Upper lobe of right lung (tissue), 1 donor: ENCODE measurements around the gene FGF22. TPM values are rescaled to one million over a fixed set of nuclear protein-coding genes. Genes with fewer than 3 reads are reported as not detected.

Experiments used
- ATAC-seq: fragments of 200-7000 bp; cut with Tn5 transposase; one replicate; pipeline ENCODE4 v1.9.1; 2020; ENCODE audit warnings: mild to moderate bottlenecking, moderate library complexity
- DNase-seq: peaks from one replicate; pipeline ENCODE4 v3.0.0-alpha.2; 2020
- H3K27ac ChIP-seq: fragments of 200-600 bp; one replicate; pipeline ENCODE4 v1.8.0; 2022
- H3K27me3 ChIP-seq: fragments of 200-600 bp; one replicate; pipeline ENCODE4 v1.8.0; 2022; ENCODE audit warnings: mild to moderate bottlenecking
- H3K36me3 ChIP-seq: fragments of 200-600 bp; one replicate; pipeline ENCODE4 v1.8.0; 2022
- H3K4me1 ChIP-seq: fragments of 200-600 bp; one replicate; pipeline ENCODE4 v1.8.0; 2022
- H3K4me3 ChIP-seq: fragments of 200-600 bp; one replicate; pipeline ENCODE4 v1.8.0; 2022; ENCODE audit warnings: mild to moderate bottlenecking
- H3K9me3 ChIP-seq: fragments of 200-600 bp; one replicate; pipeline ENCODE4 v1.8.0; 2022
- CTCF ChIP-seq: fragments of 200-600 bp; IDR thresholded peaks from one replicate; pipeline ENCODE4 v1.8.0; 2022; ENCODE audit warnings: antibody characterized with exemption
- intact Hi-C: fragments of 100-400 bp; cut with DNase I; formaldehyde crosslinking; loops from one replicate; pipeline ENCODE4 v1.11.0; 2022
- total RNA-seq: library from RNA; stranded (reverse); fragmentation: NEBNext Ultra II Directional; extraction: Animal tissue kit (Norgen Biotek cat#: 25700); gene quantifications from one replicate; pipeline ENCODE4 v1.2.1, GENCODE V29; 2021
- donor health status: DM: no; HTN: yes; CAD: no; lungs with severe emphysema.

The FGF22 gene
- total RNA-seq, 1 donor from 2014 or later = 0.52 TPM

GRCh38 chr19:670609-671075 is 31.0 kb downstream of the FGF22 start:
- no peaks in the 10 kb centered on the region for H3K36me3 ChIP-seq
- H3K4me1 ChIP-seq = no peaks in the 10 kb centered on the region
- intact Hi-C loops = no loop called here
- TF ChIP-seq CTCF = no peak
- H3K27ac ChIP-seq = no peak overlapping the region
- H3K9me3 ChIP-seq = no peaks in the 10 kb centered on the region
- no peak for DNase-seq
- no peaks in the 10 kb centered on the region for H3K27me3 ChIP-seq
- no peak overlapping the region for H3K4me3 ChIP-seq
- ATAC-seq = no peak

GRCh38 chr19:674282-675151 is 34.8 kb downstream of the FGF22 start:
- Histone ChIP-seq H3K36me3 (no peaks in the 10 kb centered on the region), H3K9me3 (no peaks in the 10 kb centered on the region), H3K27me3 (no peaks in the 10 kb centered on the region), H3K4me1 (peaks cover 17% of the 10 kb centered on the region), H3K4me3 (no peak overlapping the region), H3K27ac (no peak overlapping the region)
- no peak for ATAC-seq
- intact Hi-C loops = no loop called here
- TF ChIP-seq CTCF = no peak
- no peak for DNase-seq

GRCh38 chr19:676007-676338 is 36.3 kb downstream of the FGF22 start:
- no peak for ATAC-seq
- no peak for TF ChIP-seq CTCF
- Histone ChIP-seq H3K36me3 (no peaks in the 10 kb centered on the region), H3K4me1 (peaks cover 19% of the 10 kb centered on the region), H3K27ac (peak overlapping the region; percentile 51), H3K27me3 (no peaks in the 10 kb centered on the region), H3K4me3 (peak overlapping the region; percentile 23), H3K9me3 (no peaks in the 10 kb centered on the region)
- DNase-seq = no peak
- intact Hi-C loops = no loop called here

- DNase-seq = no peak
- no peaks in the 10 kb centered on the region for H3K36me3 ChIP-seq
- H3K27me3 ChIP-seq = no peaks in the 10 kb centered on the region
- no peak for TF ChIP-seq CTCF
- intact Hi-C loops = no loop called here
- no peaks in the 10 kb centered on the region for H3K9me3 ChIP-seq
- H3K4me3 ChIP-seq = peak within 1 kb of the TSS; percentile 61
- H3K4me1 ChIP-seq = peaks cover 19% of the 10 kb centered on the region
- H3K27ac ChIP-seq = peak within 1 kb of the TSS; percentile 95
- ATAC-seq = no peak
These were observed 36.8 kb downstream of the FGF22 start, which contains the start of gene FSTL3 for GRCh38 chr19:676339-677105. Gene FSTL3, plus strand, starts transcription at chr19:676392. Its CDS starts 32 bp downstream, at chr19:676424.

DNA sequence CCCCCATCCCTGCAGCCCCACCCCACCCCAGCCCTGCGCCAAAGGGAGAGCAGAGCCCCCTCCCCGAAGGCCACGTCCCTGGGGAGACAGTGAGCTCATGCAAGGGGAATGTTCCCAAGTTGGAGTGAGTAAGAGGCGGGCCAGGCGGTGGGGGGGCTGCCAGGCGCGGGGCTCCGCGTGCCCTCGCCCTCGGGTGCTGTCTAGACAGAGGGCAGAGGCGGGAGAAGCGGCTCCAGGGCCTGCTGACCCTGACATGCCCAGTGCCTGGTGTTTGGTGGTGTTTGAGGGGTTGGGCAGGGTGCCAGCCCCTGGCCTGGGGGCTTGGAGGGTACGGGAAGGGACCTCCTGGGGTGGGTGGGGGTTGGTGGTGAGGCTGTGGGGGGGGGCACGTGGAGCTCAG is 37.5 kb downstream of the FGF22 start:
- Histone ChIP-seq H3K27ac (peak overlapping the region; percentile 95), H3K4me1 (peaks cover 19% of the 10 kb centered on the region), H3K36me3 (no peaks in the 10 kb centered on the region), H3K9me3 (no peaks in the 10 kb centered on the region), H3K4me3 (peak overlapping the region; percentile 61), H3K27me3 (no peaks in the 10 kb centered on the region)
- no peak for TF ChIP-seq CTCF
- intact Hi-C loops = no loop called here
- DNase-seq (peak; percentile 86), ATAC-seq (peak; percentile 23)
